Hematopoietic multipotent progenitor cell treated with erythropoietin and hydrocortisone succinate and interleukin-3 and kit ligand, for 6 days (in vitro differentiated cells): ENCODE data around the gene GDAP2.
"Not testable (repeated sequence)": the region's sequence is repeated elsewhere in the genome, so short reads cannot be mapped to it uniquely, and the experiment has no call there.

Source experiments
- DNase-seq: peaks from one replicate; pipeline ENCODE4 v3.0.0-alpha.2; 2015

The GDAP2 gene

DNA sequence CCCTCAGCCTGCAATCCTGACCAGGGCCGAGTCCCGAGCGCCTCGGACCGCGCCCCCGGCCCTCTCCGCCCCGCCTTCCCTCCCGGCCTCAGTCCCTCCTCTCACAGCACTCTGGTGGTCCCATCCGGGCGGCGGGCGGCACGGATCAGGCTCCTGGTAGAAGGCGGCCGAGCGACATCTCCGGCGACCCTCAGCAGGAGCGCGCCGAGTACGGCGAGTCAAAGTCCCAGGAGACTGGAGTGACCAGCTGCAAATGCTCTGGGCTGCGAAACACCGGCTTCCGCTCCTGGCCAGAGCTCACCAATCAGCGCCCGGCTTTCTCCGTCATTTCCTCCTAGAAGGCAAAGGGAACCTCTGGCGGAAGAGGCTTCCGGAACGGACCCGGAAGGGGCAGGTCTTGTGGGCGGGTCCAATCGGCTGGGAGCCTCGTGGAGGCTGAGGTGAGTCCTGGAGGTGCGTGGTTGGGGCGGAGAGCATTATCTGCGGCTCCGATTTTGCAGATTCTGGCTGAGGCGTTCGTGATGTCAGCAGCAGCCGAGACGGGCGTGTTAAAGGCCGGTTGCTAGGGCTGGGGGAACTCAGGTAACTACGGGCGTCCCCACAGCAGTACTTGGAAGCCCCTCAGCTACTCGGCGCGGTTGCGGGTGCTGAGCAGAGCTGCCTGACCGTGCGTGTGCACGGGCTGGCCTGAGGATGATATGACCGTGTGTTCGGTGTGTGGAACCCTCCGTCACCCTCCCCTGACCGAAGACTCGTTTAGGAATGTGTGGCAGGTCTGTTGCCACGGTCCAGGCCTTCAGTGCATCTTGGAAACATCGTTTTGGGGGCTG, at the start of gene GDAP2, which contains the start of gene WDR3:
GDAP2 (minus strand) TSS at position 279 of the 830 bp plus-strand sequence. CDS start 9,264 bp downstream, outside the sequence.
WDR3 (plus strand) TSS at position 397 of the 830 bp plus-strand sequence. CDS start 3,581 bp downstream, outside the sequence.
- peak; percentile 99 for DNase-seq

DNA sequence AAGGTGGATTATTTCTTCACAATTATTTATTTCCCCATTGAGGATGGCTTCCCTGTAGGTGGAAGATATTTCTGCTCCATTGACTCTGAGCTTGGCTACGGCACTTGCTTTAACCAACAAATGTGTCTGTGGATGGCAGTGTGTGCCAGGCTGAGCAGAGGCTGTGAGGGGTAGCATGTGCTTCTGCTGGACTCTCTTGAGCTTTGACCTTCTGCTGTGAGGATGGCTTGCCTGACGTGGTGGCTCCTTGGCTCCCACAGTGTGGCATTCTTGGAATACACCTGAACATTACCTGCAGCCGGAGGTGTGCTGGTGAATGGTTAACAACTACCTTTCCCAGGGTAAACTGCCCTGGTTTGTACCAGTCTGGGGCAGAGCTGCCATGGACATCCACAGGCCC, 47.0 kb upstream of the GDAP2 start:
- no peak for DNase-seq

DNA sequence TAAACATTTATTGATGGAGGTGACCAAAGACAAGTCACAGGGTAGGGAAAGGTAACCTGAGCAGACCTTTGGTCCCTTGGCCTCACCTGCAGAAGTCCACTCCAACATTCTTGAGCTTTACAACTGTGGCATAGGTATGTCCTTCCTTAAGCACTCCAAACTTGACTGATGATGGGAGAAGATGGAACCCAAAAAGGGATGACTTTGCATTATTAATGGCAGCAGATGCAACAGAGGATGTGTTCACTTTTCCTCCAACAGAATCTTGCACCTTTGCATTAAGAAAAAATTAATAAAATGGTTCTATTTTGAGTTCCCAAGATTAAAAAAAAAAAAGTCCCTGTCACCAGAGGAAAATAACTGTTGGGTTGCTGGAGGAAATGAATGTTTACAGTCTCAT, 42.4 kb upstream of the GDAP2 start:
- no peak for DNase-seq

DNA sequence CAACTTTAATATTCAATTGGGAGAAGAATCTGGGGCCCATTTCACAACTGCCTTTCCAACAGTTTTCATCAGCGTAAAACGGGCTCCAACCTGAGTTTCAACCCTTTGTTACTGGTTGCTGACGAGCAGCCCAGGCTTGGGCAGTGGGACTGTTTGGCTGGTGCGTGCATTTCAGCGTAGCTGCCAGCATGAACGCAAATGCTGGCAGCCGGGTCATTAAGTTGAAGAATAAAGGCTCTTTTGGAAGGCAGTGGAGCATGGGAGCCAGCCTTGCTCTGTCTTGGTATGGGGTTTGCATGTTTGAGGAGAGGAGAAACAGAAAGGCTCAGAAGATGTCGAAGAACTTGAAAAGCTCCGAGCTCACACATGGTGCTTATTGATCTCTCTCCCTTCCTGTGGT, 40.8 kb upstream of the GDAP2 start:
- no peak for DNase-seq

GRCh38 chr1:117967881-117968280, 38.5 kb upstream of the GDAP2 start:
- peak; percentile 42 for DNase-seq

DNA sequence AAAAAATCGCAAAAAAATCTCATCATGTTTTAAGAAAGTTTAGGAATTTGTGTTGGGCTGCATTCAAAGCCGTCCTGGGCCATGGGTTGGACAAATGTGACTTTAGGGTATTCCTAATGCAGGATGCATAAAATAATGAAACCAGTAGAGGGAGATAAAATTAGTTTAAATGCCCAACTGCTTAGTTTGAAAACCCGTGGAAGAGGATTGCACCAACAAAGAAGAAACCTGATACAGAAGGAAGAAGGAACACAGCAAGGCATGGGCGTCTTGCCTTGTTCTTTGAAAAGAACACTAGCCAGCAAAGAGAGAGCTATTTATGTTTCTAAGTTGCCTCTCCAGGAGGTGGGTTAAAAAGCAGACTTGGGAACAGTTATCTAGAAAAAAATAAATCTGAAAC, 38.1 kb upstream of the GDAP2 start:
- DNase-seq, result peak; percentile 28

DNA sequence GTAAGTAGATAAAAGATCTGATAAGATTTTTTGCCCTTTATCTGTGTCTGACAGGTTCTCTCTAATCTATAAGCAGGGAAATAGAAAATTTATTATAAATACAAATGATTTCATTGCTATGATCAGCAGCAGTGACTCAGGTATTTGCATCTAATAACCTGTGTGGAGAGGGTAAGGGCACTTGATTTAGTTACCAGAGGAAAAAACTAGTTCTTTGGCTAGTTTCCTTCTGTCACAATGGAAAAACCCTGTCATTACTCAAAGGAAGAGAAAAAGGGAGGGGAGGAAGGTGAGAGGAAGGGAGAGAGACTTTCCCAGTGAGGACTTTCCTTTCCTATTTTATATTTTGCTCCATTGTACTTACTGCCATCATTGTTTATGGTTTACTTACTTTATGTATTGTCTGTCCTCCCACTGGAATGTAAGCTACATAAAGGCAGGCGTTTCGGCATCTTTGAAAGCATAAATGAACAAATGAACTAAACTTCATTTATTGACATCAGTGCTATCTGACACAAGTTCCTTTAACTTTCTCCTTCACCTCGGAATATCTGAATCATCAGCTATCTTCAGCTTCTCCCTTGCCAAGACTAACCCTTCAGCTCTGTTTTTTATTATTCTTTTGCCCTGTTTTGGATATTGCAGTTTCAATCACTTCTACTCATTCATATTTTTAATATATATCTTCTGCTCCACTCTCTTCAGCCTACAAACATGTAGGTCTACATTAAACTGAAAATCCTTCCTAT, 35.0 kb upstream of the GDAP2 start:
- no peak for DNase-seq

DNA sequence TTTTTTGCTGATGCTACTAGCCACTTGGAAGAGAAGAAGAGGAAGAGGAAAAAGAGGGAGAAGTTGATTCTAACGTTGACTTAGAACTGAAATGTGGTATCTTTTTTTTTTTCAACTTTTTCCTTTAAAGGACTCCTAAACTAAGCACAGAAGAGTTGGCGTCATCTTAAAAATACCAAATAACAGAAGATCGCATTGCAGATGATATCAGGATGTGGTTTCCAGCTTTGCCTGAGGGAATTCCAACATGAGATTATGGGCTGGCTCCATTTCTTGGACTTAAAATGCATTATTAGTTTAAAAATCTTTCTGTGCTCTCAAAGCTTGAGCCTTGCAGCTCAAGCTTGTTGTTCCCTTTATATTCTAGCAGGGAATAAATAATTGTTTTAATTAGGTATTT, 29.9 kb upstream of the GDAP2 start:
- DNase-seq, result no peak

- DNase-seq, result no peak
Measured at GRCh38 chr1:117952386-117952785, 23.0 kb upstream of the GDAP2 start.

DNA sequence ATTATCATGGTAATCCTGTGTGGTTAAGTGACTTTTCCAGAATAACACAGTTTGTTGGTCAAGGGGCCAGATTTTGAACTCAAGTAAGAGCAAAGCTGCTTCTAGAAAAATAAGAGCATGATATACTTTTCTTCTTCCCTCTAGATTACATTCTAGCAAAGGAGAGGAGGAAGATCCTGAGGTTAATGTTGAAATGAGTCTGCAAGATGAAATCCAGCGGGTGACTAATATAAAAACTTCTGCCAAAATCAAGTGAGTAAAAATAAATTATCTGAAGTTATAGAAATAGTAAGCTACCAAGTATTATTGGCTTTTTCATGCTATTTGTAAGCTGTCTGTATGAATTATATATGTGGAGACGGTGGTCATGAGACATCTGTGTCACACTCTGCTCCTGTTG, 12.9 kb upstream of the GDAP2 start:
- DNase-seq, result no peak

DNA sequence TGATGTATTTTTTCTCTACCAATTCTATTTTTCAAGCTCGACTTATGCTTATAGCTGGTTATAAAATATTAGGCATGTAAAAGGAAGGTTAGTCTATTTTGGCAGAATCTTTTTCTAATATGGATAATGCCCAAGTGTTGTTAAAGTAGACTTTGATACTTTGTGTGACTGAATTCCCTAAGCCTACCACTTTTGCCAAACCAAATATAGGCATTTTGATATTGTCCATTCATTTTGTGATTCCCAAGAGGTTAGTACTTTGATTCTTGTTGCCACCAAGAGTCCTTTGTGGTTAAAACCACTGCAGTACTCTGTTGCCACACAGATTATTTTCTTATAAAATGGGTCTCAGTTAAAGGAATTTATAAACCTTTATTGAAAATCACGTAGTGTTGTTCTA, 4.3 kb upstream of the GDAP2 start:
- no peak for DNase-seq

DNA sequence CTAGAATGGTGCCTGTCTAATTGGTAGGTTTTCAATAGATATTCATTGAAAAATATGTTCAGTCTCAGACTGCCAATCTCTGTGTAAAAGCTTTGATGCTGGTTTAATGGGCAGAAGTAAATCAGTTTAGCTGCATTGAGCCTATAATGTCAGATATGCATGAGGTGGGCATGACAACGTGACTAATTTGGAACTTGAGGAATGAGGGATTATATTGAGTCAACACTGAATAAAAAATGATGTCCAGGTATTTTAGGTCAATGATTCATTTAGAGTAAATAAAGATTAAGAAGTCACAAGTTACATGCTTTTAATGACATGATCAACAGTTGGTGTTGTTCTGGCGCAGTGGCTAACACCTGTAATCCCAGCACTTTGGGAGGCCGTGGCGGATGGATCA, 3.2 kb upstream of the GDAP2 start:
- no peak for DNase-seq

GRCh38 chr1:117930484-117930883, 1.1 kb upstream of the GDAP2 start:
- peak; percentile 12 for DNase-seq

DNA sequence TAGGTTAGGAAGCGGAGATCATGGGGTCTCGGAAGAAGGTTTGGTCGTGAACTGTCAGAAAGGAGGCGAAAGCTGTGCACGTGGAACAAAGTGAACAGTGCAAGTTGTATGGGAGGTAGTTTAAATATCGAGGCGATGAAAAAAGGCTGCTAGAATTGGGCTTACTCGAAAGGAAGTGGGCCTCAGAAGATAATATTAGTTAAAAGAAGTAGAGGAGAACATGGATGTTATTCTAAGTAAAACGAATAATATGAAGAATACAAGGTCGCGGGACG, 689 bp upstream of the GDAP2 start:
- peak; percentile 21 for DNase-seq

- peak; percentile 74 for DNase-seq
Measured at GRCh38 chr1:117928881-117929342, 509 bp downstream of the GDAP2 start.

DNA sequence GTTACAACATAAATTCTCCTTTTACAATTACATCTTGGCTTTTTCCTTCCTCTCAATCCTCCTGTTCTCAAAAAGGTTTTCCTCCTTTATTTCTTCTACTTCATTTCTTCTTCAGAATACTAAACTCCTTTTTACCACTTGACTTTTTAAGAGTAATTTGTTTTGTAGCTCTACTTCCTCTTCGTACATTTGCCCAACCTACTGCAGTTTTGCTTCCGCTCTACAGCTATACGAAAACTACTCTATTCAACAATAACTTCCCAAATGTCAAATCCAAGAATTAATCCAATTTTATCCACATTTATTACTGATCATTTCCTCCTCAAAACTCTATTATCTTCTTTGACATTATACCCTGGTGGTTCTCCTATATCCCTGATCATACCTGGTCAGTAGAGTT, 3.4 kb downstream of the GDAP2 start:
- peak; percentile 12 for DNase-seq

DNA sequence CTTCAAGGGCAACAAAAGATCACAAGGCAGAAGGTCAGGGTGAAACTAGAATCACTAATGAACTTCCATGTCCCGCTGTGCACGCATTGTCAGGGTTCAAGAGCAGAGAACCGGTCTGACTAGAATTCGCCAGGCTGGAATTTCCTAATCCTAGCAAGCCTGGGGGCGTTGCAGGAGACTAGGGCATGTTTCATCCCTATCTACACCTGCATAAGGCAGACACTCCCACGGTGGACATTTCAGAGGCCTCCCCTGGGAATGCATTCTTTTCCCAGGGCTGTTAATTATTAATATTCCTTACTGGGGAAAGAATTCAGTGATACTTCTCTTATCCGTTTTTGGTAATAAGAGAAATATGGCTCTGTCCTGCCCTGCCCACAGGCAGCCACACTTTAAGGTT, 6.7 kb downstream of the GDAP2 start:
- DNase-seq, result not testable (repeated sequence)

GRCh38 chr1:117921991-117922390, 7.4 kb downstream of the GDAP2 start:
- no peak for DNase-seq

DNA sequence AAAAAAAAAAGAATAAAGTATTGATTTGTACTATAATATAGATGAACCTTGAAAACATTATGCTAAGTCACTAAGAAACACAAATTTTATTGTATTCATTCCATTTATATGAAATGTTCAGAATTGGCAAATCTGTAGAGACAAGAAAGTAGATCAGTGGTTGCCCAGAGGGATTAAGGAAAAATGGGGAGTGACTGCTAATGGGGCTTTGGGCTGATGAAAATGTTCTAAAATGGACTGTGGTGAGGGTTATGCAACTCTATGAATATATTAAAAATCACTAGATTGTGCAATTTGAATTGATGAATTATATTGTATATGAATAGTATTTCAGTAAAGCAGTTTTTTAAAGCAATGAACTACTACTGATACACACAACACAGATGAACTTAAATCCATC, 10.0 kb downstream of the GDAP2 start:
- no peak for DNase-seq

GRCh38 chr1:117911051-117911450, 18.4 kb downstream of the GDAP2 start:
- DNase-seq, result no peak

DNA sequence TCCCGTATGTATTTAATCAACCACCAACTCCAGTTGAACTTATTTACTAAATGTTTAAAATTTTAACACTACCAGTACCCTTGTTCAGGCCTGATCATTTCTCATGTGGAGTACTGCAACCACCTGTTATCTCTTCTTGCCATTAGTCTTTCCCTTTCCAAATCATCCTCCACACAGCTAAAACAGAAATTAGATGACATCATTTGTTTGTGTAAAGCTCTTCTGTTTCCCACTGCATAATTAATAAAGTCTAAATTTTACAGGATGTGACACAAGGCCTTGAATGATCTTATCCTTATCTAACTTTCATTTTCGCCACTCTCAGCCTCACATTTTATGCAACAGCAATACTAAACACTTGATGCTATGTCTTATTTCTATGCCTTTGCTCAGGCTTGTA, 24.4 kb downstream of the GDAP2 start:
- DNase-seq, result no peak

- no peak for DNase-seq
Measured at GRCh38 chr1:117904485-117904884, 24.9 kb downstream of the GDAP2 start.

GRCh38 chr1:117902944-117903343, 26.5 kb downstream of the GDAP2 start:
- DNase-seq, result no peak

DNA sequence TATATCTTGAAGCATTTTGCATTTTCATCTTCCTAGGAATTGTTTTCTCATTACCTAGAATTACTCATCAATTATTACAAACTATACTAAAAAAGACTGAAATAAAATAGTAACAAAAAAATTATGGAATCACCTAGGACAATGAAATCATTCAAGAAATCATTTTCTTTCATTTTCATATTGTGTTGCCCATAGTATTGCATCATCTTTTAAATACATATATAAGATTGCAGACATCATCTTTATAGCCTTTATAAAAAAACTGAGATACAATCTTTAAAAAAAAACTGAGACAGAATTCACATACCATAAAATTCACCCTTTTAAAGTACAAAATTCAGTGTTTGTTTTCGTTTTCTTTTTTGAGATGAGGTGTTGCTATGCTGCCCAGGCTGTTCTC, 29.6 kb downstream of the GDAP2 start:
- no peak for DNase-seq
